MM.1S (cell line): ENCODE data around the gene ELANE.

Experiments
- EZH2 ChIP-seq: fragments of 300-600 bp; sonication (generic); optimal IDR thresholded peaks from 2 replicates; pipeline ENCODE3; 2017; ENCODE audit warnings: low read depth, mild to moderate bottlenecking, antibody characterized with exemption, low read length, mixed read lengths
- EZH2phosphoT487 ChIP-seq: fragments of 300-600 bp; sonication (generic); IDR thresholded peaks from 2 replicates; pipeline ENCODE4 v1.6.1; 2018; ENCODE audit warnings: antibody characterized with exemption, low read length
- TF ChIP-seq, protein P1 (sequence below): fragments of 300-600 bp; sonication (generic); IDR thresholded peaks from 2 replicates; pipeline ENCODE4 v1.5.1; 2016; ENCODE audit warnings: antibody characterized with exemption, low read length, mixed read lengths

DNA sequence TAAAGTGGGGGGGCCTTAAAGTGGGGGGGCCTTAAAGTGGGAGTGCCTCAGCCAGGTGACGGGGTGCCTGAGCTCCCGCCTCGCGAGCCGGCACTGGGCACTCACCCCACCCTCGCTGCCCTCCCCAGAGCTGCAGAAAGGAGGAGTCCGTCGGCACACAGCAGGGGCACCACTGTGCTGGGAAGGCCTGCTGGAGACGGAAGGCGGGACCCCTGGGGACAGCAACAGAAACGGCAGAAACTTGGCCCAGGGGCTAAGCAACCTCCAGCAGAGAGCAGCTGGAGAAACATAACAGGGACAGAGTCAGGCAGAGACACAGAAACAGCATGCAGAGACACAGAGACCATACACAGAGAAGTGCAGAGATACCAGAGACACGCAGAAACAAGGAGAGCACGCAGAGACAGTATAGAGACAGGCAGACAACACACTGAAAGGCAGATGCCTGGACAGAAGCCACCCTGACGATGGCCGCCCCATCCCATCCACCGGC, 15.2 kb downstream of the ELANE start:
- TF ChIP-seq, protein P1, sequence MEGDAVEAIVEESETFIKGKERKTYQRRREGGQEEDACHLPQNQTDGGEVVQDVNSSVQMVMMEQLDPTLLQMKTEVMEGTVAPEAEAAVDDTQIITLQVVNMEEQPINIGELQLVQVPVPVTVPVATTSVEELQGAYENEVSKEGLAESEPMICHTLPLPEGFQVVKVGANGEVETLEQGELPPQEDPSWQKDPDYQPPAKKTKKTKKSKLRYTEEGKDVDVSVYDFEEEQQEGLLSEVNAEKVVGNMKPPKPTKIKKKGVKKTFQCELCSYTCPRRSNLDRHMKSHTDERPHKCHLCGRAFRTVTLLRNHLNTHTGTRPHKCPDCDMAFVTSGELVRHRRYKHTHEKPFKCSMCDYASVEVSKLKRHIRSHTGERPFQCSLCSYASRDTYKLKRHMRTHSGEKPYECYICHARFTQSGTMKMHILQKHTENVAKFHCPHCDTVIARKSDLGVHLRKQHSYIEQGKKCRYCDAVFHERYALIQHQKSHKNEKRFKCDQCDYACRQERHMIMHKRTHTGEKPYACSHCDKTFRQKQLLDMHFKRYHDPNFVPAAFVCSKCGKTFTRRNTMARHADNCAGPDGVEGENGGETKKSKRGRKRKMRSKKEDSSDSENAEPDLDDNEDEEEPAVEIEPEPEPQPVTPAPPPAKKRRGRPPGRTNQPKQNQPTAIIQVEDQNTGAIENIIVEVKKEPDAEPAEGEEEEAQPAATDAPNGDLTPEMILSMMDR = no peak
- no peak for TF ChIP-seq EZH2phosphoT487
- TF ChIP-seq EZH2 = no peak
